Right lobe of liver (tissue), 4 donors: ENCODE data around the gene MOGAT2.

ENCODE experiments used
- POLR2A ChIP-seq: fragments of 450-650 bp; IDR thresholded peaks from one replicate; pipeline ENCODE4 v1.6.1; 2017; ENCODE audit warnings: antibody characterized with exemption, mild to moderate bottlenecking
- TF ChIP-seq, protein P1 (sequence below), 4 donors: fragments of 200-600 bp in 3 of 4; fragments of 450-650 bp in 1 of 4; IDR thresholded peaks; one replicate each; pipeline versions ENCODE4 v1.5.1 to v1.8.0; 2016 to 2022; ENCODE audit warnings: antibody characterized with exemption in 4 of 4, mild to moderate bottlenecking in 2 of 4
- donor health status: DM: no; HTN: no; CAD: no.
- donor health status: DM: no; HTN: no; CAD: no.
- donor health status: DM: no; HTN: yes; CAD: no.

DNA sequence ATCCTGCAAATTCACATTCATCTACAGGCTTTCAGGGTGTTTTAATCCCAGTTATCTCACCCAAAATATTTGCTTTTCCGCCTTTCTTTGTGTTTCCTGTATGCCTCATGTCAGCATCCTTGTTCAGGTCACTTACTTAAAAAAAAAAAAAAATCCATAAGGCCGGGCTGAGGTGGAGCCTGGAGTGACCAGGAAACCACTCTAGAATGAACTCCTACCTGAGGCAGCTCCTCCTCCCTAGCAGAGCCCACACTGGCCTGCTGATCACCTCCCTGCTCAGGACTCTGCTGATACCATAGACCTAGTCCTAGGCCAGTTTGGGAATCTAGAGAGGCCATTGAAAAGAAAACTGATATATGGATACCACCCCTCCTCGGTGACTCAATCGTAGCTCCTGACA is 42.2 kb downstream of the MOGAT2 start:
- TF ChIP-seq, protein P1, sequence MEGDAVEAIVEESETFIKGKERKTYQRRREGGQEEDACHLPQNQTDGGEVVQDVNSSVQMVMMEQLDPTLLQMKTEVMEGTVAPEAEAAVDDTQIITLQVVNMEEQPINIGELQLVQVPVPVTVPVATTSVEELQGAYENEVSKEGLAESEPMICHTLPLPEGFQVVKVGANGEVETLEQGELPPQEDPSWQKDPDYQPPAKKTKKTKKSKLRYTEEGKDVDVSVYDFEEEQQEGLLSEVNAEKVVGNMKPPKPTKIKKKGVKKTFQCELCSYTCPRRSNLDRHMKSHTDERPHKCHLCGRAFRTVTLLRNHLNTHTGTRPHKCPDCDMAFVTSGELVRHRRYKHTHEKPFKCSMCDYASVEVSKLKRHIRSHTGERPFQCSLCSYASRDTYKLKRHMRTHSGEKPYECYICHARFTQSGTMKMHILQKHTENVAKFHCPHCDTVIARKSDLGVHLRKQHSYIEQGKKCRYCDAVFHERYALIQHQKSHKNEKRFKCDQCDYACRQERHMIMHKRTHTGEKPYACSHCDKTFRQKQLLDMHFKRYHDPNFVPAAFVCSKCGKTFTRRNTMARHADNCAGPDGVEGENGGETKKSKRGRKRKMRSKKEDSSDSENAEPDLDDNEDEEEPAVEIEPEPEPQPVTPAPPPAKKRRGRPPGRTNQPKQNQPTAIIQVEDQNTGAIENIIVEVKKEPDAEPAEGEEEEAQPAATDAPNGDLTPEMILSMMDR (IDR thresholded peaks at IDR 0.05): no peak
- TF ChIP-seq POLR2A: no peak
